Stimulated activated CD8-positive, alpha-beta memory T cell treated with anti-CD3 and anti-CD28 coated beads, Interleukin-4, amount 100 ng/mL, for 24 hours (primary cell): ENCODE data around the gene TRMT44.
"Not testable (repeated sequence)": the region's sequence is repeated elsewhere in the genome, so short reads cannot be mapped to it uniquely, and the experiment has no call there.

Experiments
- DNase-seq: peaks from one replicate; pipeline ENCODE4 v3.0.0-alpha.2; 2020; ENCODE audit warnings: low read depth

TRMT44 gene

GRCh38 chr4:8440492-8441311 is at the start of gene TRMT44, which contains the start of gene ACOX3:
Gene TRMT44 (plus strand): TSS chr4:8440777. CDS start chr4:8440823, 46 bp downstream.
Gene ACOX3 (minus strand): TSS chr4:8440723. CDS start chr4:8416521, 24,202 bp downstream.
- DNase-seq: peak; percentile 92

- no peak for DNase-seq
Observed at GRCh38 chr4:8391071-8391470, 49.5 kb upstream of the TRMT44 start.

GRCh38 chr4:8391972-8392371 is 48.6 kb upstream of the TRMT44 start:
- DNase-seq: no peak

GRCh38 chr4:8392591-8393190 is 47.9 kb upstream of the TRMT44 start:
- DNase-seq: no peak

GRCh38 chr4:8393593-8394038 is 47.0 kb upstream of the TRMT44 start:
- no peak for DNase-seq

GRCh38 chr4:8394061-8394519 is 46.5 kb upstream of the TRMT44 start:
- no peak for DNase-seq

- DNase-seq: no peak
Observed at GRCh38 chr4:8394806-8395205, 45.8 kb upstream of the TRMT44 start.

- DNase-seq: no peak
Observed at GRCh38 chr4:8395504-8396296, 44.9 kb upstream of the TRMT44 start.

GRCh38 chr4:8396762-8397406 is 43.7 kb upstream of the TRMT44 start:
- no peak for DNase-seq

- no peak for DNase-seq
Observed at GRCh38 chr4:8398347-8398746, 42.2 kb upstream of the TRMT44 start.

- DNase-seq: no peak
Observed at GRCh38 chr4:8399298-8399697, 41.3 kb upstream of the TRMT44 start.

- DNase-seq: no peak
Observed at GRCh38 chr4:8400632-8401325, 39.8 kb upstream of the TRMT44 start.

- no peak for DNase-seq
Observed at GRCh38 chr4:8401665-8402064, 38.9 kb upstream of the TRMT44 start.

- DNase-seq: no peak
Observed at GRCh38 chr4:8402181-8402597, 38.4 kb upstream of the TRMT44 start.

GRCh38 chr4:8402640-8403039 is 37.9 kb upstream of the TRMT44 start:
- DNase-seq: no peak

GRCh38 chr4:8403173-8403753 is 37.3 kb upstream of the TRMT44 start:
- peak; percentile 41 for DNase-seq

- DNase-seq: no peak
Observed at GRCh38 chr4:8403976-8404375, 36.6 kb upstream of the TRMT44 start.

- no peak for DNase-seq
Observed at GRCh38 chr4:8404791-8405515, 35.6 kb upstream of the TRMT44 start.

- no peak for DNase-seq
Observed at GRCh38 chr4:8405516-8405875, 35.1 kb upstream of the TRMT44 start.

GRCh38 chr4:8406887-8407286 is 33.7 kb upstream of the TRMT44 start:
- not testable (repeated sequence) for DNase-seq
